GM18511 (cell line): ENCODE results near the gene ARID1B.
A peak's percentile ranks its signal among the peaks of the same experiment; 100 is the strongest.

ENCODE experiments used
- ATAC-seq: cut with Tn5 transposase; IDR thresholded peaks from one replicate; pipeline ENCODE4 v1.9.1; 2021; ENCODE audit warnings: mild to moderate bottlenecking, moderate library complexity; ENCODE audit not compliant: unreplicated experiment

The ARID1B gene

DNA sequence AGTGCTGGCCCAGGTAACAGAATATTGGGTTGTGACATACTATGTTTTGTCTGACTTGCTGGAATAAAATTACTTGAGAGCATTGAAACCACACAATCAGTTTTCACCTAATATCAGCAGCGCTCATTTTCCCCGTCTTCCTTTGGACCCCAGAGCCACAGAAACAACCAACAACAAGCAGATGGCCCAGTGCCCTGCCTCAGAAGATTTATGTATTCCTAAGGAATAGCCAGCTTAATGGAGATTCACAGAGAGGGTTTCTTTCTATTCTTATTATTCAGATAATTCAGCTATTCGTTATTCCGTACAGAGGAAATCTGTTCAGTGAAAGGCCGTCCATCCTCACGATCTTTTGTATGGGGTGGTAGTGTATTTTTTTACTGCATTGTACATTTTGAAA lies 391.3 kb downstream of the ARID1B start:
- ATAC-seq: no peak

DNA sequence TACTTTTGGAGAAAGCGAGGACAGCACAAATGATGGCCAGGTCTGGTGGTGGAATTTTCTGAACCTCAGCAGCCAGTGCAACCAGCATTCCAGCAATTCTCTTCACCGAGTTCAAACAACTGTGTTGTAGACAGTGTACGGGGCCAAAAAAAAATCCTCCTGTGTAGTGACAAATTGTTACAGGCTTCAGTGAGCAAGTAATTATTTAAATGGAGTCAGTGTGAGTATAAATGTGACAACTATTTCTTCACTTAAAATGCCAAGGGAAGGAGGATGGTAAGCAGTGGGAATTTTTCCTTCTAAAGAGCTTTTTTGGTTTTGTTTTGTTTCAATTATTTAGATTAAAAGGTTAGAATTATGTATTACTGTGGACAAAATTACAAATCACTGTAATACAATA lies 392.0 kb downstream of the ARID1B start:
- ATAC-seq: no peak

DNA sequence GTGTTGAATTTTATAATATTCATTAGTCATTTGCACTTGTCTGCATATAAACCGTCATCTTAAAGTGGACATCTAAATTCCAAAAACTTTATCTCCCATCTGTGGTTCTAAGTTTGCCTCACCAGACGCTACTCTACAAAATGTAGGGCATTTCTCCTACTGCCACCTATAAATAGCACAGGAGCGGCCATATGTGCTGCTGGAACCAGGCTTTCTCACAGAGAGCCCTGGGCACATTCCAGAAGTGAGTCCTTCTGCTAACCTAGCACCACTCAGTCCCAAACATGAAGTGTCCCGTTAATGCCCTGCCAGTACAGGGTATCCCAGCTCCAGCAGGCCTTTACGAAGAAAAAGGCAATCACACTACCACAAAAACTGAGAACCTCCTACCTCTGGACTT lies 392.5 kb downstream of the ARID1B start:
- ATAC-seq: no peak

DNA sequence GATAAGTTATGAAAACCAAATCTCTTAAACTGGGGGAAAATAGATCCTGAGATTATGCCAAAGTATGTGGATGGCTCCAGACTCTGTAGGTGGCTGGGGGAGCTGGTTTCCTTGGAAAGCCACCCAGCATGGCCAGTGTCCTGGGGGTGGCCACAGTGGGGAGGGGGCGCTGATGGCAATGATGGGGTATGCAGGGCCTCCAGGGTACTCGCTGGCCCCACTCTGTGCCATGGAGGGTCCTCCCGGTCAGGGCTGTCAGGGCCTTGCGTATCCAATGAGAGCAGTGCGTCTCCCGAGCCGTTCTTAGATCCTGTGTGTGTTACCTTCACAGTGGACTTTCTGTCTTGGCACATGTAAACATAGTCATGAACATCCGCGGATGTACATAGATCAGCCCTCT lies 393.4 kb downstream of the ARID1B start:
- ATAC-seq: no peak

DNA sequence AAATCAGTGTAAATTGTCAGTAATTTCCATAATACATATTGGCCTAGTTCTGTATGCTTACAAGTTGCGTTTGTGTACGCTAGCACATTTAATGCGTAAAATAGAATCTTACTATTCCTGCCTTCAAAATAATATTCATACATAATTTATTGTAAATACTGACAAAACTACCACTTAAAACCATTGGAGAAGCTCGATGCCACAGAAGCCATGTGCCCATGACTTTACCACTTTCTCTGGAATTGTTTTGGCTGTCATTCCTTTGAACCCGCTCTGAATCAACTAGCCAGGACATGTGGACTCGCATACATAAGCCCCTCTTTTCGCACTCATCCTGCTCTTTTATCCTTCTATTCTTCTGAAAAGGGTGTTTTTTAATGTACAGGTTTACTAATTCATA lies 394.6 kb downstream of the ARID1B start:
- ATAC-seq: no peak

DNA sequence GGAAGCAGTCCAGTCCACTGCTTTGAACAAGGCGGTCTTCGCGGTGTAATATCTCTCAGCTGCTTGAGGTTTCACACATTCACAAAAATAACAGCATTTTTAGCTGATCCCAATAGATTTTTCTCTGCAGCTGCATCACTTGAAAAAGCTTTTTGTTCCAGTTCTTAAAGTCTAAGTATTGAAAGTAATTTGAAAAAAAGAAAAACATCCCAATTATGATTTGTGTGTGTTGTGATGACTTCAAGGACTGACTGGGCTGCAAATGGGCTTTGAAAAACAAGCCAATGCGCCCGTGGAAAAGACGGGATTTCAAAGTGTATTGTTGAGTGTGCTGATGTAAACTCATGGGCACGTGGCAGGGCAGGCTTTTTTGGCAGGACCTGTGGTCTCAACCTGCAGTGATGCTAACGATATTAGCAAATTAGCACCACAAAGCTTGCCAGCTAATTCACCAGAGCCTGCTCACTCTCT lies 395.1 kb downstream of the ARID1B start:
- ATAC-seq: no peak

DNA sequence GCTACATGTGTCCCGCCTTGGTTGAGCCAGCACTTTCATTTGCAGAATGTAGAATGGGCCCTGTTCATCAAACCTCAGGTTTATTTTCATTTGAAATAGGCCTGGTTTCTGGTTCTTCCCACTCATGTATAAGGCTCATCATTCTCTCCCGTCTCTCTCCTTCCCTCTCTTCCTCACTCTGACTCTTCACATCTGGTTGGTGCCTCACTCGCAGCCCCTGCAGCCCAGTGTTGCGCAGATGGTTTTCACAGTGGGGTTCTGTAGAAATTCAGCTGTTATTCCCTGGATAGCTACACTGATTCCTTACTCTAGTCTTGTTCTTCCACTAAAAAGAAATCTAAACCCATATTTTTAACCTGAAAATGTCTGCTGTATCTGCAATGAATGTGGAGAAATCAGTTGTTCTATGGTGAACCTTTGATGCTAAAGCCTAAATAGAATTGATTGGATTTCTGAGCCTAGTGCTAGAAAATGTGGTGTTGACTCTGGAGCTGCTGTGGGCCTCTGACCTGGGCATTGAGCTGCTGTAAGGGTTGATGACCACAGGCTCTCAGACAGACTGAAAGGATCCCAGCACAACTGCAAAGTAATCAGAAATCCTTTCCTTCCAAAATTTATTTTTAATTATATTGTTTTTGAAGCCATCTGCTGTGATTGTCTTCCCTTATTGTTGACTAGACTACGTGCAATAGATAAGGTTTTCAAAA lies 395.8 kb downstream of the ARID1B start:
- no peak for ATAC-seq

DNA sequence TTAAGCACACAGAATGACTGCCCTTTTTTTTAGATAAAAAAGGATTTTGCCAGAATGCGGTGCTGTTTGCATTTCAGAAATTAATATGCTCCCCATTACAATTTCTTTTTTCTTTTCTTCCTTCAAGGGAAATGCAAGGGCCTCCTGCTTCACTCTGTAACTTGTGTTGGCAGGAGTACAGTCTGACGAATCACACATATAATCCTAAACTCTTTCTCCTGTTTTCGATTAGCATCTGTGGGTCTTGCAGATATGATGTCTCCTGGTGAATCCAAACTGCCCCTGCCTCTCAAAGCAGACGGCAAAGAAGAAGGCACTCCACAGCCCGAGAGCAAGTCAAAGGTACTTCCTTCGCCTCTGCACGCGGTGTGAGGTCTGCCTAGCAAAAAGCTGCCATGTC lies 396.6 kb downstream of the ARID1B start:
- ATAC-seq: no peak

DNA sequence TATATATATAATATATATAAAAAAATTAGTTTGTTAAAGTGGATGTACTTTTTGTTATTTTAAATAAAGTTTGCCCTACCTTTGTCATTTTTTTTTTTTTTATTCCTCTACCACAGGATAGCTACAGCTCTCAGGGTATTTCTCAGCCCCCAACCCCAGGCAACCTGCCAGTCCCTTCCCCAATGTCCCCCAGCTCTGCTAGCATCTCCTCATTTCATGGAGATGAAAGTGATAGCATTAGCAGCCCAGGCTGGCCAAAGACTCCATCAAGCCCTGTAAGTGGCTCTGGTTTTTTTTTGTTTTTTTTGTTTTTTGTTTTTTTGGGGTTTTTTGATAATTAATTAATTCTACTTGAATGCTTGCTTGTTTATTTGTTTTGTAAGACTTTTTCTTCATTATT lies 397.6 kb downstream of the ARID1B start:
- ATAC-seq: no peak

DNA sequence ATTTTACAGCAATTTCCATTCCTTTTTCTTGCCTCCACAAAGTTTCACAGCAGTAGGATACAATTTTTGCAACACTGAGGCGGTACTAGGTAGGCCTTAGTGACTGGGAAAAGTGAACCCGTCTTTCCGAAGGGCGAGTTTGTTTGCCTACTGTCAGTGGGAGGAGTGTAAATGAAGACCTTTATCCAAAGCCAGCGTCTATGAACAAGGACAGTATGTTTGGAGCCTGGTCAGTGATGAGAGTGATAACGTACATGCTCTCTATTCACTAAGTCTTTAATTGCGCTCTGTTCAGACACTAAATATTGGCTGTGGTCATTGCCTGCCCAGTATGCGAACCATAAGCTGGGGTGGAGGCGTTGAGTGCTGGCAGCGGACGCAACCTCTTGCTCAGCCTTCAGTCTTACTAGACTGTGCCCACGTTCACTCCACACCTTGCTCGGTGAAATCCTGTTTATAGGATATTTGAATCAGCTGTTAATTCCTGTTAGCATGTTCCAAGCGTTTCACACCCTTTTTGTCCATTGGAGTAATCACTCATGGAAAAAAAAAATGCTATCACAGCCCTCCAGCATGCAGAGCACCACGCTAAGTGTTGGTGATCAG lies 400.7 kb downstream of the ARID1B start:
- ATAC-seq: no peak

DNA sequence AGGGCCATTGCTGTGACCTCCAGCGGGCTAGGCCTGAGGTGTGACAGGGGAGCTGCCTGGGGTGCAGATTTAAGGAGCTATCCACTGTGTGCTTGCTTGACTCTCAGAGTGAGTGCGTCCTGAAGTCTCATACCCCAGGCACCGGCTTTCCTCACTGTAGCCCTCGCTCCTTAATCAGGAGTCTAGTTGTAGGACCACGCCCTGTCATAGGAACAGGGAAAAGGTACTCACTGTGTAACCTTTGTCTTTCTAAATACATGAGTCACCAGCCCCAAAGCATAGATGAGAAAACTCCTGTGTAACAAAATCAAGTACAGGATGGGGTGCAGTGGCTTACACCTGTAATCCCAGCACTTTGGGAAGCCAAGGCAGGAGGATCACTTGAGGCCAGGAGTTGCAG lies 404.5 kb downstream of the ARID1B start:
- no peak for ATAC-seq

DNA sequence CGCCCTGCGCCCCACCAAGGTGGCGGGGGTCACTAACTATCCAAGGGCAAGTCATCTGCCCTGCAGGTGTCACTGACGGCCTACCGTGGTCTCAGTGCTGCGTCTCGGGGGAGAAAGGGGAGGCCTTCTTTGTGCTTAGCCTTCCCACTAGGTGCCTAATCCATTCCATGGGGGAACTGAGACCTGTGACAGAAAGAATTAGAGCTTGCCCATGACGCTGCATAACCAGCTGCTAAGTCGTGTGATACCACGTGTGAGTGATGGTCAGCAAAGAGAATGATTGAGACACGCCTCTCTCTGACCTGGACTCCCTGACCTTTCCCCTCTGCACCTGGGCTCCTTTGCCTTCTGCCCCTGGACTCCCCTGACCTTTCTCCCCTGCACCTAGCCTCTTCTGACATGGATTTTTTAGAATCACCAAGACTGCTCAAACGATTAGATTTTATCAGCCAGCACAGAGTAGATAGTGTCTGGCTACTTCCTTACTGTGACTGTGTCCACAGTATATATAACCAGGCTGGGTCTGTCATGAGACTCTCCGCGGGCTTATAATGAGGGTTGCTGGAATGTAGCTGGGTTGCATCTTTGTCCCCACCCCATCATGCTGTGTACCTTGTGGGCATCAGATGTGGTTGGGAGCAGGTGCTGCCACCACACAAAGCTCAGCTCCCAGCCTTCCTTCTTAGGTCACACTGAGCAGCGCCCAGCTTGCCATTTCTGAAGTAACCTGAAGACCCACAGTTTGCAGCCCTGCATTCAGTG lies 405.5 kb downstream of the ARID1B start:
- no peak for ATAC-seq

DNA sequence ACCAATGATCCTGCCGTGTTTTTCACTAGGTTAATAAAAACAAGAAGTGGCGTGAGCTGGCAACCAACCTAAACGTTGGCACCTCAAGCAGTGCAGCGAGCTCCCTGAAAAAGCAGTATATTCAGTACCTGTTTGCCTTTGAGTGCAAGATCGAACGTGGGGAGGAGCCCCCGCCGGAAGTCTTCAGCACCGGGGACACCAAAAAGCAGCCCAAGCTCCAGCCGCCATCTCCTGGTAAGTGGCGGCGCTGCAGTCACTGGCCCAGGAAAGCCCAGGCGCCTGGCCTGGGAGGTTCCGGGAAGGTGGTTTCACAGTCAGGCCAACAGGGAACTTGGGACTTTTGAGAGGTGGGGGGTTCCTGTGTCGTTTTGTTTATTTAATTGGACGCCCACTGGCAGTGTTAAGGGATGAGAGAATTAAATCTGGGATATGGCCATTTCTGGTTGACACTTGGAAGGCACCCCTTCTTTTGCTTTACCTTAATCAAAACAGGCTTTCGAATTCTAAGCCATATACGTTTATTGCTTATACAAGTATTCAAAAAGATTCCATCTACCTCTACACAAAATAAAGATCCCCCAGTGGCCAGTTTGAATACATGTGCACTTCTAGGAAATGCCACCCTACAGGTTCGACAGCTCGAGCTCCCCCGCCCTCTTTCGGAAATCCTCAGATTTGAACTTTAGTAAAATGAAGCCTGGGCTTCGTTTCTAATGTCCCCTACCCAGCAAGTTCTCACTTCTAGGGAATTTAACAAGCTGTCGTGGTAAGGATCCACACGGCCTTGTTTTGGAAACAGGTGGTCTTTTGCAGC lies 407.2 kb downstream of the ARID1B start:
- ATAC-seq: no peak

DNA sequence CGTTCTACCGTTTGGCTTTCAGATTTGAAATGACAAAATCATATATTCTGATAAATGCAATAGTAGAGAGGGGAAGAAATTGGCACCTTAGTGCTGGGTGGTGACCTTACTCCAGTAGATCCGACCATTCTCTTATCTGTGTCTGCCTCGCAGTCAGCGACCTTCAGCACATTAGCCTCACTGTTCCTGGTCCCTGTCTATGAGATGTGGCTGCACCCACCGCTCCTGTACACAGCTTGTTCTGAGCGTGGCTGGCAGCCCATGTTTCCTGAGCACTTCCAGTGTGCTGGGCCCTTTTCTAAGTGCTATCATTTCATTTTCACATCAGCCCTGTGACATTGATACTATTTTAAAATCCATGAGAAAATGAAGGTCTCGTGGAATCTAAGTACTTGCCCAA lies 408.0 kb downstream of the ARID1B start:
- ATAC-seq: no peak

DNA sequence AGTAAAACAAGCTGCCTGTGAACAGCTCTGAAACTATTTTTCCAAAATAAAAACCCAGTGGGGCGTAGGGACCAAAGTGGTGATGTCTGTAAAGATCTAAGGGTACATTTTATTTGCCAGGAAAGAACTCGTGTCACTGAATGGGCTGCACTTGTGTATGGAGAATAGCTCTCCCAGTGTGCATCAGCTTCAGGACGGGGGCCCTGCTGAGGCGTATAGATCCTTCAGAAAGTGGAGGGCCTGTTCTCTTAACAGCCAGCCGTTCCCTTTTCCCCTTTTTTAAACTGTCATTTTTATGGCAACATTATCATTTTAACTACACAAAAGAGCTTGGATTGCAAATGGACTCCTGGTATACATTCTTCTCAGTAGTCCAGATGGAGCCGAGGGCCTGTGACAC lies 408.8 kb downstream of the ARID1B start:
- no peak for ATAC-seq

DNA sequence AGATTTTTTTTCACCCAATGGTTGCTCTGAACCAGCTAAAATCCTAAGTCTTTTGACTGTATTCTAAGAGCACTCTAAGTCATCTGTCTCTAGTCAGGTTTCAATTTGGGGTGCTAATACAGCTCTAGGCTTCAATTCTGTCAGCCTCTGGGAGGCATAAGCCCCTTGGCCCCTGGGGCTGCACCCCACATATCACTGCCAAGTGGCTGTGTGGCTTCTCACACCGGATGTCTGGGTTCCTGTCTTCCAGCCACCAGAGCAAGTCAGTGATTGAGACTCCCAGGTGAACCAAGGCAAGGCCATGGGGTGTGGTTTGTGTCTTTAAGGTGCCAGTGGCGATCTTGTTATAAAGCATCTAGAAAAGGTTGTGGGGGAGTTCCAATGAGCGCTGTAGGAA lies 409.6 kb downstream of the ARID1B start:
- peak; percentile 51 for ATAC-seq

DNA sequence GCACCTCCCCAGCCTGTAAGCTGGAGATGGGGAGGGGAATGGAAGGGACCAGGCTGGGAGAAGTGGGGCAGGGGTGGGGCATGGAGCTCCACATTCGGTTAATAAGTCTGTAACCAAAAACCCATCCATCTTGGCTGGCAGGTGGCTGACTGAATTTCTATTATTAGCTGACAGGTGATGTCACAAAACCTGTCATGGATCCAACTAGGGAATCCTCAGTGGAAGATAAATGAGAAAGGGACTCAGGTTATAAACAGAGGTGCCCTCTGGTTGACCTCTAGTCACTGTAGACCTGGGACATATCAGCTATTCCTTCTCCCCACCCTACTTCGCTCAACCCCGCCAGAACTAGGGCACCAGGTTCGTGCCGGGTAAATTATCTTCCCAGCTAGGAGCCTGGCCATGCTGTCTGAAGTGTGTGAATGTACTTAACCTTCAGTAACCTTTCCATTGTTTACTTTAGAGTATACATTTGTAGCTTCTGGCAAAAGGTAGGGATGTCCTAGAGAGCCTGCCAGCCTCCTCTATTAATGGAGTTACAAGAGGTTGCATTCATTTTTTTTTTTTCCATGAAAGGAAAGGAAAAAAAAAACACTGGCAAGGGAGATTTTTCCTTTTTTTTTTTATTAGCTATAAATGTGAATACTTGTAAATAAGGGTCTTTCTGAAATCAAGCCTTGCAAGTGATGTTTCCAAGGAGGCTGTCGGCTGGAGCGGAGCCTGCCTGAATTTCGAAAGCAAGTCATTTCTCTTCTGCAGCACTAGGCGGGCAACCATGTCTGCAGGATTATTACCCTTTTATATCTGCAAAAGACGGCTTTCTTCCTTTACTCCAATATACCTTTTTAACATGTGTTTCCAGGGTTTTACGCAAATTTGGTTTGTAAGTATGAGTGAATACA lies 410.3 kb downstream of the ARID1B start:
- peak; percentile 24 for ATAC-seq

DNA sequence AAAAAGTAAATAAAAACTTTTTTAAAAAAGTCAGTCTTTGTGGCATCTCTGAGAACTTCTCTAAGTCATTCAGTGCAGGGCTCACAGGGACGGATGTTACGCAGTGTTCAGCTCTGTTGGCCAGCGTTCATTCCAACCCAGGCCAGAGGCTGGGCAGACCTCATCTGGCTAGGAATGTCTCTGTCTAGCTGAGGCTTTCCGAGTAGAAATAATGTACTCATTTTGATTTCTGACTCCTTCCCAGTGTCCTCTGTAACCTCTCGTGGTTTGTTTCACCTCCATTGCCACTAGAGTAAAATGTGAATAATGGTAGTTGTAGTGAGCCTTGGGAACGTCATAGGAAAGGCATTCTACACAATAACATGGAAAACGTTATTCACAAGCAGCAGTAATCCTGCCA lies 411.0 kb downstream of the ARID1B start:
- ATAC-seq: no peak

DNA sequence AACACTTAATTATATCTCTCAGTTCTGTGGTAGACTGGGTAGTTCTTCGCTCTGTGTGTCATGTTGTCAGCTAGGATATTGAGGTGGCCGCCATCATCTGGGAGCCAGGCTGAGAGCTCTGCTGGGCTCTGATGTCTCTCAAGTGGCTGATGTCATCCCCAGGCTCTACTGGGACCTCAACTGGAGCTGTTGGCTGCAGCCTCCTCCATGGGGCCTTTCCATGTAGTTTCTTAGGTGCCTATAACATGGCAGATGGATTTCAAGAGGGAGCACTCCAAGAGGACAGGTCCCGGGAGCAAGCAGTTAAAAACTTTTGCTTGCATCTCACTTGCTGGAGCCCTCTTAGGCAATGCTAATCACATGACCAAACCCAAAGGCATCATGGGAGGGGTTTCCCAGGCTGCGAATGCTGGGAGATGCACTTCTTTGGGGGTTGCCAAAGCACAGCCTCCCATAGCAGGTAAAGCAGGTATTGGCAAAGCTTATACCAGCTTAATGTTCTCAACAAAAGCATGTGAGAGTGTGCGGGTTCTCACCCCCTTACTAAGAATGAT lies 416.3 kb downstream of the ARID1B start:
- no peak for ATAC-seq

DNA sequence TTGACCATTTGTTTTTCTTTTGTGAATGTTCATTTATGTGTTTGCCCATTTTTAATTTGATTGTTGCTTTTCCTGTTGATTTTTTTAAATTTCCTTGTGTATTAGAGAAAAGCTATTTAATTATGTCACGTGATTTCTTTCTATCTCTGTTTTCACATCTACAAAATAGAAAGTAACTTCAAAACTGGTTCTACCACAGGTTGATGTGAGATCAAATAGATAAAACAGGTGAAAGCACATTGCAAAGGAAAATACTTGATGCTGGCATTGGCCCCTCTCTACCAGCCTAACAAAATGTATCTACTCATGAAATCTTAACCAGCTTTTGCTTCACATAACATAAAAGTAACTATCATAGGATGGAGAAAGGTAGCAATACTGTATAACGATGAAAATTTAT lies 416.9 kb downstream of the ARID1B start:
- no peak for ATAC-seq
